NCI-H1048 (cell line): ENCODE data around the gene GAMT.
A peak's percentile ranks its signal among the peaks of the same experiment; 100 is the strongest.

Experiments used
- DNase-seq: peaks from one replicate; lab custom pipeline; 2025; lab: John Stamatoyannopoulos, UW

Gene GAMT

DNA sequence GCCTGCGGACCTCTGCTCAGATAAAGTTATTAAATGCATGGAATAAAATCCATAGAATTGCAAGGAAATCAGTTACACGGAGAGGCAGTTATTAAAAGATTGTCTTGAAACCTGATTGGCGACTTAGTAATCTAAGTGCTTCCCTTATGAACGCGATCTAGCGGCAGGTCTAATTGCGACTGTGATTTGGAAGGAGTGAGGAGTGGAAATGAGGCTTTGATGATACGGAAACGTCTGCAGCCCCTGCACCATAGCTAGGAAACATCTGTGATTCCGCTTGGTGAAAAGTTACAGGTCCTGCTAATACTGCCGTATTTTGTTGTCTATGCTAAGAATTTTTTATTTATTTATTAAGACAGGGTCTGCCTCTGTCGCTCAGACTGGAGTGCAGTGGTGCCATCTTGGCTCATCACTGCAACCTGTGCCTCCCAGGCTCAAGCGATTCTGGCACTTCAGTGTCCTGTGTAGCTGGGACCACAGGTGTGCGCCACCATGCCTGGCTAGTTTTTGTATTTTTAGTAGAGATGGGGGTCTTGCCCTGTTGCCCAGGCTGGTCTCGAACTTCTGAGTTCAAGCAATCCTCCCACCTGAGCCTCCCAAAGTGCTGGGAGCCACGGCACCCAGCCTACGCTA lies 16.7 kb downstream of the GAMT start:
- DNase-seq = no peak

DNA sequence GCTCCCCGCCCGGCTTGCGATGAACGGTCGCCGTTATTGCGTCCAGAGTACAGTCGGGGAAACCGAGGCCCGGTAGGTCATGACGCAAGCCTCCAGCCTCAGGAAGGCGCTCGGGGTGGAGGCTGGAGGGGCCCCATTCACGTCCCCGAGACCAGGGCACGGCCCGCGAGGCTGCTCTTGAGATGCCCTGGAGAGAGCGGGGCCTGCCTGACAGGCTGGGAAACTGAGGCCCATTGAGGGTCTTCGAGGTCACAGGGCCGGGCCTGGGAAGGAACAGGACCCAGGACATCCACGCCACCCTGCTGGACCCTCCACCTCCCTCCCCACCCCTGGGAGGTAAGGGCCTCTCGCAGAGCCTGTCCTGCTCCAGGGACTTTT lies 17.3 kb downstream of the GAMT start:
- DNase-seq = no peak

GRCh38 chr19:1383312-1384084 lies 17.8 kb downstream of the GAMT start, which contains the start of gene NDUFS7:
Gene NDUFS7 (plus strand): TSS chr19:1383907. CDS start chr19:1383927, 20 bp downstream.
- peak; percentile 80 for DNase-seq

GRCh38 chr19:1383017-1383311 lies 18.4 kb downstream of the GAMT start:
- no peak for DNase-seq

DNA sequence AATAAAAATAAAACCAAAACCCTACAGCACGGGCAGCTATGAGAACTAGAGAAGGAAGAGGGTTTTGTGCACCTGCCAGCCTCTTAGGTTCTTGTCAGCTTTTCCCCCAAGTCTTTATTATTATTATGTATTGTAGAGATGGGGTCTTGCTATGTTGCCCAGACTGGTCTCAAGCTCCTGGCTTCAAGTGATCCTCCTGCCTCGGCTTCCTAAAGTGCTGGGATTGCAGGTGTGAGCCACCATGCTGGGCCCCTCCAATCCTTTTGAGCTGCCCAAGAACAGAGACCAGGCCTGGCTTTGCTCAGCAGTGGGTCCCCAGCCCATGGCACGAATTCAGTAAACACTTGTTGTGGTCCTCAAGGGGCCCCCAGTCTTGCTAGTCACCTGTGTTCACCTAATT lies 19.1 kb downstream of the GAMT start:
- DNase-seq = no peak

DNA sequence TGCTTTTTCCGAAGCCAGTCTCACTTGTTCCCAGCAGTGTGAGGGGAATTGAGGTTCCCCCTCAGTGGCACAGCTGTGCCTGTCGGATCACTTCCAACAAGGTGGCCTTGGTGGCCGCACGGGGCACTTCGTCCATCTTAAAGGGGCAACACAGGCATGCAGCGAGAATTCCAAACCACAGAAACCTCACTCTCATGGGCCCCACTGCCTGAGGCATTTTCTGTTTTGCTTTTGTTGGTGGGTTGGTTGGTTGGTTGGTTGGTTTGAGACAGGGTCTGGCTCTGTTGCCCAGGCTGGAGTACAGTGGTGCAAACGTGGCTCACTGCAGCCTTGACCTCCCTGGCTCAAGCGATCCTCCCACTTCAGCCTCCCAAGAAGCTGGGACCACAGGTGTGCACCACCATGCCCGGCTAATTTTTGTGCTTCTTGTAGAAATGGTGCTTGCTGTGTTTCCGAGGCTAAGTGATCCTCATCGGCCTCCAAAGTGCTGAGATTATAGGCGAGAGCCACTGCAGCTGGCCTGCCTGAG lies 21.3 kb downstream of the GAMT start:
- no peak for DNase-seq

DNA sequence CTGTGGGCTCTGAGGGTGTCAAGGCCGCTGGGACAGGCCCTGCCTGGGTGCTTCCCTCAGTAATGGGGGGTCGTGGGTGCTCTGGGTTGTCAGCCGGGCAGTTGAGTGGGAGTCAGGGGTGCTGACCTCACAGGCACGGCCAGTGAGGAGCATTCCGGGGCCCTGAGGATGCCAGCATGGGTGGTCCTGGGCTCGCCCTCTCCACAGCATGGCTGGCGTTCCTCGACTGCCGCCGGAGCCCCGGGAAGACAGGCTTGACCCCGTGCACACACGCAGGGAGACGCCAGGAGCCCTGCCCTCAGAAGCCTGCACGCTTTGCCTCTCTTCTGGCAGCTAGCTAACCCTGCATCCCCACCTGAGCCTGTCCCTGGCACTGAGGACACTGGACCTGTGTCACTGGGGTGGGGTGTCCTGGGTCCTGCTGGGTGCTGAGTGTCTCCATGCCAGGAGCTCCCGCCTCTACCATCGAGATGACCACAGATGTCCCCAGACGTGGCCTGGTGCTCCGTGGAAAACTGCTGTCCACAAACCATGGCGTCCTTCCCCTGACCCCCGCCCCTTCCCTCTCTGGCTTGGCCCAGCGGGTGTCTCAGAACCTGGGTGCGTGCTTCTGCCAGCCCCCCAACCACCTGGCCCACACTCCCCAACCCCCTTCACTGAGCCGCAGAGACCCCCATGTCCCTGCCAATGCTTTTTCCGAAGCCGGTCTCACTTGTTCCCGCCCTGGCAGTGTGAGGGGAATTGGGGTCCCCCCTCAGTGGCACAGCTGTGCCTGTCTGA lies 22.0 kb downstream of the GAMT start:
- no peak for DNase-seq

DNA sequence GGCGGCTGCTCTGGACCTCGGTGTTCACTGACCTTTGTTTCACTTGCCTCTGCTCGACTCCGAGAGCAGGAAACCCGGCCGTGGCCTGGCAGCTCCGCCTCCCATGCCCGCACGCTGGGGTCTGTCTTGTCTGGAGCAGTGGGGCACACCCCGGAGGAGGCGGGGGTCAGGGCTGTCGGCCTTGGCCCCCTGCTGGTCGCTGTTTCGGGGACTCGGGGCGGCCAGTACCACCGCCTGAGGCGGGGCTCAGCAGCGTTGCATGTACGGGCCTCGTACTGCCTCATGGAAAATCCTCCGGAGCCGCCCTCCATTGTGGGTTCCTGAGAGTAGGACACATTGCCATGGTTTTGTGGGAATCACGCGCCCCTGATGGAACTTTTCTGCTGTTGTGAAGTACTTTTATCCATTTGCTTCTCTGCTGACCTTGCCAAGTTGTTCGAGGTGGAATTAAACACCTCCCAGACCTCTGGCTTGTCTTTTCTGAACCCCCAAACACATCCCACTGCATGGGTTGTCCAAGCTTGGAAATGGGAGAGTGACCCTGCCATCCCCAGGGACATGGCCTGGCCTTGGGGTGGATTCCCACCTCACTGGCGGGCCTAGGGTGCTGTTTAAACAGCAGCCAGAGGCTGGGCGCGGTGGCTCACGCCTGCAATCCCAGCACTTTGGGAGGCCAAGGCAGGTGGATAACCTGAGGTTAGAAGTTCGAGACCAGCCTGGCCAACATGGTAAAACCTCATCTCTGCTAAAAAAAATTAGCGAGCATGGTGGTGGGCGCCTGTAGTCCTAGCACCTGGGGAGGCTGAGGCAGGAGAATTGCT lies 23.2 kb downstream of the GAMT start:
- DNase-seq = no peak

GRCh38 chr19:1377176-1377964 lies 24.0 kb downstream of the GAMT start:
- no peak for DNase-seq

- no peak for DNase-seq
Measured at GRCh38 chr19:1376415-1376805, 24.9 kb downstream of the GAMT start.

GRCh38 chr19:1374250-1374577 lies 27.1 kb downstream of the GAMT start:
- DNase-seq = no peak

DNA sequence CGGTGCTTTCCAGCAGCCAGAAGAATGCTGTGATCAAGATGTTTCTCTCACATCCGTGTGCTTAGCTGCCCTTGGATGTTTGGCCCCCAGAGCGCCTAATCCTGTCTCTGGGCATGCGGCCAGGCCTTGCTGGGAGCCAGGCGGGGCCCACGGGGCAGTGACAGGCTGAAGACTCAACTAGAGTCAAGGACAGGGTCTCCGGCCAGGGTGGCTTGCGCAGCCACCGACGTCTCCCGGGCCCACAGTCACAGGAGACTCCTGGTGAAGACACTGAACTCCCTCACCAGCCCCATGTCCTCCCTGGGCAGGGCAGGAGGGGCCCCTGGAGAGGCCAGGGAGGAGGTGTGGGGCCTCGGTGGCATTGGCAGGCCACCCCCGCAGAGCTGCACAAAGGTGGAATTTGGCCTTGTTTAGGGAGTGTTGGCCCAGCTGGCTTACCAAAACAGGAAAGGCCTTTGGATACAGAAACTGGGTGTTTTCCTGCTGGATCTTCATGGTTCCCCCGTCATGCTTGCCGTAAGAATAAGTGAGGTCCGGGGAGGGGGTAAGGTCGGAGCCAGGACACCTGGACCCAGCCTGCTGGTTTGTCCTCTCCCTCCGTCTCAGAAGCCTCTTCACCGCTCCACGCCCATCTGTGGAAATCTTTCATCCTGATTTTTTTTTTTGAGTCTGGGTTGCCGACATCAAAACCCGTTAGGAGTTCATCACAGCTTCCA lies 27.6 kb downstream of the GAMT start:
- DNase-seq = no peak

- no peak for DNase-seq
Measured at GRCh38 chr19:1373042-1373533, 28.3 kb downstream of the GAMT start.

GRCh38 chr19:1370579-1371361 lies 30.6 kb downstream of the GAMT start:
- no peak for DNase-seq

DNA sequence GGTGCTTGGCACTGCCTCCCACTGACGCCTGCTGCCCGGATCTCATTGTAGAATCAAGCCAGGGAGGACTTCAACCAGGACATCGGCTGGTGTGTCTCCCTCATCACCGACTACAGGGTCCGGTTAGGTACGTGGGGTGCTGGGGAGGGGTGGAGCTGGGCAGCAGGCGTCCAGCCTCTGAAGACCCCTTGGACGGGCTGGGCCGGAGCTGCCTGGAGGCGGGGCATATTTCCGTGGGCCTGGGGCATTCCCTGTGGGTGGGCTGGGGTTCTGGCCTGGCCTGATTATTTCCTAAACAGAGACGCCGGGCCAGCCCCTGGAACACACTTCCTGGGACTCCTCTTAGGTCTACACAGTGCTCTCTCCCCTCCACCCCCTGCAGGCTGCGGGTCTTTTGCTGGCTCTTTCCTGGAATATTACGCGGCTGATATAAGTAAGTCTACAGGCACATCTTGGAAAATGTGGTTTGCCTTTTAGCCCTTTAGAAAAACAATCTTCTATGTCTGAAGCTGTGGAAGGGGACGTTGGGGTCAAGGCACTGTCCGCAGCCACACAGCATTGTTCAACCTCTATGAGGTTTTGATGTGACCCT lies 32.0 kb downstream of the GAMT start:
- DNase-seq = no peak

- no peak for DNase-seq
Measured at GRCh38 chr19:1366899-1367870, 34.2 kb downstream of the GAMT start.

- DNase-seq = no peak
Measured at GRCh38 chr19:1366296-1366695, 35.0 kb downstream of the GAMT start.
